ENCODE data around the gene HES1. TPM values are rescaled to one million over a fixed set of nuclear protein-coding genes. Genes with fewer than 3 reads are reported as not detected.
A peak's percentile ranks its signal among the peaks of the same experiment; 100 is the strongest.

HES1 gene
- total and polyA plus RNA-seq, 9 of the 15 experiments (the other 6 are each of a cell fraction or from before 2014, with no cell fraction given), result 3.4 to 37.0 (median 19.3) TPM

- peak; percentile 87 for TF ChIP-seq MEIS2 (IDR thresholded peaks at IDR 0.05; ENCODE audit: partially characterized antibody)
- no peak for TF ChIP-seq WHSC1 (IDR thresholded peaks at IDR 0.05; ENCODE audit: low read length)
- peak; percentile 72 for TF ChIP-seq CBFA2T3 (IDR thresholded peaks at IDR 0.05)
- no peak for TF ChIP-seq SFPQ (IDR thresholded peaks at IDR 0.05; ENCODE audit: low read depth, low read length)
- no peak for TF ChIP-seq ELK3 (CRISPR knock-in tag; IDR thresholded peaks at IDR 0.05)
- TF ChIP-seq RAD21 (CRISPR knock-in tag; conservative IDR thresholded peaks at IDR 0.05 in 1 of 2, IDR thresholded peaks at IDR 0.05 in 1 of 2), result peak in 1 of 2 experiments; percentile 21; a peak in 2 of 4 replicates
- peak; percentile 37; the same call in 1 of the 2 replicates for TF ChIP-seq NFIC (IDR thresholded peaks at IDR 0.05)
- TF ChIP-seq ZBED1 (IDR thresholded peaks at IDR 0.05), result no peak
- no peak for TF ChIP-seq ZSCAN32 (CRISPR knock-in tag; IDR thresholded peaks at IDR 0.05)
- no peak for TF ChIP-seq BMI1 (IDR thresholded peaks at IDR 0.05; ENCODE audit: low read length)
- no peak for TF ChIP-seq ARHGAP35 (IDR thresholded peaks at IDR 0.05; ENCODE audit: partially characterized antibody)
- TF ChIP-seq ZBTB40 (IDR thresholded peaks at IDR 0.05), result 0 out of 2 replicates have a peak, but pooled peaks have one; percentile 50
- TF ChIP-seq ZBTB40 (CRISPR knock-in tag; IDR thresholded peaks at IDR 0.05), result no peak
- no peak for TF ChIP-seq NR3C1 (CRISPR knock-in tag; IDR thresholded peaks at IDR 0.05)
- TF ChIP-seq HCFC1 (IDR thresholded peaks at IDR 0.05; ENCODE audit: low read depth, low read length), result peak; percentile 8; the same call in 1 of the 2 replicates
- no peak for TF ChIP-seq ZNF696 (CRISPR knock-in tag; conservative IDR thresholded peaks at IDR 0.05)
- TF ChIP-seq TCF7 (IDR thresholded peaks at IDR 0.05; ENCODE audit: borderline replicate concordance), result no peak
Observed at GRCh38 chr3:194134757-194135515, 1.0 kb upstream of the HES1 start (continued).
